ENCODE data around the gene PDIK1L. TPM values are rescaled to one million over a fixed set of nuclear protein-coding genes. Genes with fewer than 3 reads are reported as not detected.

The PDIK1L gene
- polyA plus RNA-seq = 10 to 100 TPM in 1 of 4 donors, 1 to 10 TPM in 3; 3.2 to 13.9 (median 5.3) TPM
- long read RNA-seq, donor 1 = 0 reads
- long read RNA-seq, donor 2, partial matches to known transcripts = 0 of 1 reads
- long read RNA-seq, donor 2, other reads (novel, unspliced or antisense) = 0 of 1 reads
- long read RNA-seq, donor 3, full-length matches to known transcripts = 3 of 3 reads
- long read RNA-seq, donor 3, partial matches to known transcripts = 0 of 3 reads
- long read RNA-seq, donor 3, other reads (novel, unspliced or antisense) = 0 of 3 reads
- long read RNA-seq, donor 4 = 0 reads
- long read RNA-seq, donor 5, partial matches to known transcripts = 0 of 2 reads
- long read RNA-seq, donor 5, other reads (novel, unspliced or antisense) = 0 of 2 reads
- long read RNA-seq, donor 6, full-length matches to known transcripts = 2 of 2 reads
- long read RNA-seq, donor 6, partial matches to known transcripts = 0 of 2 reads
- long read RNA-seq, donor 6, other reads (novel, unspliced or antisense) = 0 of 2 reads
- long read RNA-seq, donor 7 = 0 reads
- long read RNA-seq, donor 8 = 0 reads
- long read RNA-seq, donor 9, full-length matches to known transcripts = 3 of 3 reads
- long read RNA-seq, donor 9, partial matches to known transcripts = 0 of 3 reads
- long read RNA-seq, donor 9, other reads (novel, unspliced or antisense) = 0 of 3 reads
- long read RNA-seq, donor 10, full-length matches to known transcripts = 4 of 4 reads
- long read RNA-seq, donor 10, partial matches to known transcripts = 0 of 4 reads
- long read RNA-seq, donor 10, other reads (novel, unspliced or antisense) = 0 of 4 reads

DNA sequence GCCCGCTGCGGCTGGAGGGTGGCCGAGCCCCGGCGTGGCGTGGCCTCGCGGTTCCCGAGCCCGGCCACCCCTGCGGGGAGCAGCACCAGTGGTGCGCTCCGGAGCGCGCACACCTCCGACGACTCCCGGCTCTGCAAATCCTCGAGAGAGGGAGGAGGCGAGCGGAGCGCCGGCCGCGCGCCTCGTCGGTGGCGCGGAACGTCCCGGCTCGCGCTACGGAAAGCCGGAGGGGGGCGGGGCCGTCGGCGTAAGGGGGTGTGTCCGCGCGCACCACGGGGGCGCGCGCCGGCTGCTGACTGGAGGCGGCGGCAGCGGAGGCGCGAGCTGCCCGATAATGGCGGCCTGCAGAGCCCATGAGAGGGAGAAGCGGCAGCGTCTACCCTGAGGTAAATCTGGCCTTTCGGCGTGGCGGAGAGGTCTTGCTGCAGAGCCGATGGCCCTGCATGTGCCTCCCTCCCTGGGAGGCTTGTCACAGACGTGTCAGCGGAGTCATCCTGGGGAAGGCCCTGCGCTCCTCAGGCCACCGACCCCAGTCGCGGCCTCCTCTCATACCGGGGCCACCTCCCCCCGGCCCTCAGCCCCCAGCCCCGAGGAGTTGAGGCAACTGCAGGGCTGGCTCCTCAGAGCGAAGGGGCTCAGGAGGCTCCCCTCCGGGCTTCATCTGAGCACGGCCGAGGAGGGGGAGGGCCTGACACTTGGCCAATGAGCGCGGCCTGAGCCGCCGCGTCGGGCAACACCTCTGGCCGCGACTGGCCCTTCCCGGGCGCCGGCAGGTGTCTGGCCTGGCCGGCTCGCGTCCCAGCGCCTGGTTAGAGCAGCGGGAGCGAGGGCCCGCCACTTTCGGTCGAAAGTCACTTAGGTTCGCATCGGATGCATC, at the start of gene PDIK1L:
Gene PDIK1L, plus strand, starts transcription at position 295 of the 877 bp plus-strand sequence. CDS start 2,485 bp downstream, outside the sequence.
- no peaks in the 10 kb centered on the region for H3K27me3 ChIP-seq (ENCODE audit: control insufficient read depth in 3 of 3, insufficient read depth in 3 of 3, low read length in 3 of 3)
- 0 to 1% (median 0%) methylated on average over 59 to 96 of the region's 96 CpGs for WGBS, 3 donors
- peaks cover 0 to 12% (median 0%) of the 10 kb centered on the region in 3 donors for H3K36me3 ChIP-seq (ENCODE audit: control insufficient read depth in 3 of 3, insufficient read depth in 2 of 3, low read depth in 1 of 3, low read length in 3 of 3)
- peak within 1 kb of the TSS; percentile 93 to 98 (median 95) for H3K27ac ChIP-seq (ENCODE audit: low read depth in 1 of 3, low read length in 2 of 3)
- FAIRE-seq = no peak
- peaks cover 3 to 14% (median 4%) of the 10 kb centered on the region in 3 donors for H3K4me1 ChIP-seq (ENCODE audit: control insufficient read depth in 3 of 3, insufficient read depth in 2 of 3, low read depth in 1 of 3, low read length in 2 of 3)
- H3K9me3 ChIP-seq (ENCODE audit: control insufficient read depth in 2 of 2, insufficient read depth in 1 of 2, low read depth in 1 of 2, low read length in 1 of 2) = no peaks in the 10 kb centered on the region
- peak within 1 kb of the TSS; percentile 91 to 99 (median 96) for H3K4me3 ChIP-seq (ENCODE audit: low read depth in 1 of 3, low read length in 3 of 3)
- DNase-seq = peak; percentile 94 to 99

DNA sequence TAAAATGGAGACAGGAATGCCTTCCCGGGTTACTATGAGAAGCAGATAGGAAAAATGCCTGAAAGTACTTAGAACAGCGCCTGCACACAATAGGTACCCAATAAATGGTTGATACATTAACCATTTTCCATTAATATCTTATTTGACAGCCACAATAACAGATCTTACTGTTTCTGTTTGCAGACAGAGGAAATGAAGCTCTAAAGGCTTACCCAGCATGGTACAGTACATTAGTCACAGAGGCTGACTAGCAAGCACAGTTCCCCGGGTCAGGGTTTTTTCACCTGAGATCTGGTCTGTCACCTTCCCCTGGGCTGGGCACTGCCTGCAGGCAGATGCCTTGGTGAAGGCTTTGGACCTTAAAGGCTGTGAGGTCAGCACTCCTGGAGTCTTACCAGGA, 47.1 kb upstream of the PDIK1L start:
- FAIRE-seq (no peak), DNase-seq (no peak)
- Histone ChIP-seq H3K27ac (ENCODE audit: low read depth in 1 of 3, low read length in 2 of 3) (no peak overlapping the region), H3K36me3 (ENCODE audit: control insufficient read depth in 3 of 3, insufficient read depth in 2 of 3, low read depth in 1 of 3, low read length in 3 of 3) (no peaks in the 10 kb centered on the region), H3K27me3 (ENCODE audit: control insufficient read depth in 3 of 3, insufficient read depth in 3 of 3, low read length in 3 of 3) (no peaks in the 10 kb centered on the region), H3K4me1 (ENCODE audit: control insufficient read depth in 3 of 3, insufficient read depth in 2 of 3, low read depth in 1 of 3, low read length in 2 of 3) (peaks cover 0 to 14% (median 0%) of the 10 kb centered on the region in 3 donors), H3K4me3 (ENCODE audit: low read depth in 1 of 3, low read length in 3 of 3) (no peak overlapping the region), H3K9me3 (ENCODE audit: control insufficient read depth in 2 of 2, insufficient read depth in 1 of 2, low read depth in 1 of 2, low read length in 1 of 2) (no peaks in the 10 kb centered on the region)
- 33 to 55% (median 46%) methylated on average over 3 of the region's 3 CpGs for WGBS, 3 donors

- peaks cover 0 to 14% (median 0%) of the 10 kb centered on the region in 3 donors for H3K4me1 ChIP-seq (ENCODE audit: control insufficient read depth in 3 of 3, insufficient read depth in 2 of 3, low read depth in 1 of 3, low read length in 2 of 3)
- no peaks in the 10 kb centered on the region for H3K27me3 ChIP-seq (ENCODE audit: control insufficient read depth in 3 of 3, insufficient read depth in 3 of 3, low read length in 3 of 3)
- 75 to 81% (median 78%) methylated on average over 13 to 15 of the region's 15 CpGs for WGBS, 3 donors
- FAIRE-seq (no peak), DNase-seq (no peak)
- H3K9me3 ChIP-seq (ENCODE audit: control insufficient read depth in 2 of 2, insufficient read depth in 1 of 2, low read depth in 1 of 2, low read length in 1 of 2) = no peaks in the 10 kb centered on the region
- H3K4me3 ChIP-seq (ENCODE audit: low read depth in 1 of 3, low read length in 3 of 3) = no peak overlapping the region
- no peak overlapping the region for H3K27ac ChIP-seq (ENCODE audit: low read depth in 1 of 3, low read length in 2 of 3)
- no peaks in the 10 kb centered on the region for H3K36me3 ChIP-seq (ENCODE audit: control insufficient read depth in 3 of 3, insufficient read depth in 2 of 3, low read depth in 1 of 3, low read length in 3 of 3)
These were observed 45.5 kb upstream of the PDIK1L start for GRCh38 chr1:26066160-26066559.

DNA sequence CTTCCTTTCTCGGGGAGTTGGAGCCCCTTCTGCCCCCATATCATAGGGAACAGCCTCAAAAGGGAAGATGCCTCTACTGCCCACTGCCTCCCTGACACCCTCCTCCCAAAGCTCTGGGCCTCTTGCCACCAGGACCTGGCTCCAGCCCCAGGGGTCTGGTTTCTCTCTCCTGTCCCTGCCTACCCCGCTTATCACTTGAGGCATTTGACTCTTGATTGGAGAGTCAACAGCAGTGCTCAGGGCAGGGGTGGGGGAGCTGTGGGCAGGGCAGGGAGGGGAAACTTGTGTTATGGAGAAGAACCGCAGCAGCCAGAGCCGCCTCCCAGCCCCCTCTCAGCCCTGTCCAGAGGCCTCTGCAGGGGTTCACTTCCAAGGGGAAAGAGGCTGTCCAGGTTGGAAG, 44.8 kb upstream of the PDIK1L start:
- DNase-seq (no peak), FAIRE-seq (no peak)
- H3K4me1 ChIP-seq (ENCODE audit: control insufficient read depth in 3 of 3, insufficient read depth in 2 of 3, low read depth in 1 of 3, low read length in 2 of 3) = peaks cover 0 to 14% (median 0%) of the 10 kb centered on the region in 3 donors
- H3K4me3 ChIP-seq (ENCODE audit: low read depth in 1 of 3, low read length in 3 of 3) = no peak overlapping the region
- H3K36me3 ChIP-seq (ENCODE audit: control insufficient read depth in 3 of 3, insufficient read depth in 2 of 3, low read depth in 1 of 3, low read length in 3 of 3) = no peaks in the 10 kb centered on the region
- 57 to 81% (median 58%) methylated on average over 4 of the region's 4 CpGs for WGBS, 3 donors
- H3K27ac ChIP-seq (ENCODE audit: low read depth in 1 of 3, low read length in 2 of 3) = no peak overlapping the region
- H3K9me3 ChIP-seq (ENCODE audit: control insufficient read depth in 2 of 2, insufficient read depth in 1 of 2, low read depth in 1 of 2, low read length in 1 of 2) = no peaks in the 10 kb centered on the region
- H3K27me3 ChIP-seq (ENCODE audit: control insufficient read depth in 3 of 3, insufficient read depth in 3 of 3, low read length in 3 of 3) = no peaks in the 10 kb centered on the region

- no peak within 1 kb of the TSS for H3K27ac ChIP-seq (ENCODE audit: low read depth in 1 of 3, low read length in 2 of 3)
- no peaks in the 10 kb centered on the region for H3K9me3 ChIP-seq (ENCODE audit: control insufficient read depth in 2 of 2, insufficient read depth in 1 of 2, low read depth in 1 of 2, low read length in 1 of 2)
- H3K27me3 ChIP-seq (ENCODE audit: control insufficient read depth in 3 of 3, insufficient read depth in 3 of 3, low read length in 3 of 3) = no peaks in the 10 kb centered on the region
- H3K4me3 ChIP-seq (ENCODE audit: low read depth in 1 of 3, low read length in 3 of 3) = no peak within 1 kb of the TSS
- H3K36me3 ChIP-seq (ENCODE audit: control insufficient read depth in 3 of 3, insufficient read depth in 2 of 3, low read depth in 1 of 3, low read length in 3 of 3) = no peaks in the 10 kb centered on the region
- peaks cover 0 to 18% (median 0%) of the 10 kb centered on the region in 3 donors for H3K4me1 ChIP-seq (ENCODE audit: control insufficient read depth in 3 of 3, insufficient read depth in 2 of 3, low read depth in 1 of 3, low read length in 2 of 3)
- FAIRE-seq (no peak), DNase-seq (no peak)
- 64 to 71% (median 71%) methylated on average over 9 of the region's 9 CpGs for WGBS, 3 donors
These were observed 44.2 kb upstream of the PDIK1L start, which contains the start of gene TRIM63 for GRCh38 chr1:26067432-26067911. Gene TRIM63 (minus strand): TSS chr1:26067630. CDS start chr1:26067494, 136 bp downstream.

DNA sequence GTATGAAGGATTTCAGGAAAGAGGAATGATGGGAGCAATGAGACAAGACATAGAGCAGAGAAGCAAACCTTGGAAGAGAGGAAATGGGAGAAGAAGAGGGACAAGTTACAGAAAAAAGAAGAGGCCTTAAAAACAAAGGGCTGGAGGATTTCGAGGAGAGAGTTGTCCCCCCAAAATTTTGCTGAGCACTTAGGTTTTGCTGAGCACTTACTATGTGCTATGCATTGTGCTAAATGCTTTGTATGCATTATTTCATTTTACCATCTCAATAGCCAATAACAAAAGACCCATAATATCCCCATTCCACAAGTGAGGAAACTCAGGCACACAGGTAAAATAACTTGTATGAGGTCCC, 41.7 kb upstream of the PDIK1L start:
- Histone ChIP-seq H3K36me3 (ENCODE audit: control insufficient read depth in 3 of 3, insufficient read depth in 2 of 3, low read depth in 1 of 3, low read length in 3 of 3) (no peaks in the 10 kb centered on the region), H3K4me3 (ENCODE audit: low read depth in 1 of 3, low read length in 3 of 3) (no peak overlapping the region), H3K4me1 (ENCODE audit: control insufficient read depth in 3 of 3, insufficient read depth in 2 of 3, low read depth in 1 of 3, low read length in 2 of 3) (peaks cover 0 to 19% (median 0%) of the 10 kb centered on the region in 3 donors), H3K9me3 (ENCODE audit: control insufficient read depth in 2 of 2, insufficient read depth in 1 of 2, low read depth in 1 of 2, low read length in 1 of 2) (no peaks in the 10 kb centered on the region), H3K27ac (ENCODE audit: low read depth in 1 of 3, low read length in 2 of 3) (no peak overlapping the region), H3K27me3 (ENCODE audit: control insufficient read depth in 3 of 3, insufficient read depth in 3 of 3, low read length in 3 of 3) (no peaks in the 10 kb centered on the region)
- no peak for DNase-seq
- FAIRE-seq = no peak
- WGBS, 3 donors = 84 to 90% (median 90%) methylated on average over 1 of the region's 1 CpG

DNA sequence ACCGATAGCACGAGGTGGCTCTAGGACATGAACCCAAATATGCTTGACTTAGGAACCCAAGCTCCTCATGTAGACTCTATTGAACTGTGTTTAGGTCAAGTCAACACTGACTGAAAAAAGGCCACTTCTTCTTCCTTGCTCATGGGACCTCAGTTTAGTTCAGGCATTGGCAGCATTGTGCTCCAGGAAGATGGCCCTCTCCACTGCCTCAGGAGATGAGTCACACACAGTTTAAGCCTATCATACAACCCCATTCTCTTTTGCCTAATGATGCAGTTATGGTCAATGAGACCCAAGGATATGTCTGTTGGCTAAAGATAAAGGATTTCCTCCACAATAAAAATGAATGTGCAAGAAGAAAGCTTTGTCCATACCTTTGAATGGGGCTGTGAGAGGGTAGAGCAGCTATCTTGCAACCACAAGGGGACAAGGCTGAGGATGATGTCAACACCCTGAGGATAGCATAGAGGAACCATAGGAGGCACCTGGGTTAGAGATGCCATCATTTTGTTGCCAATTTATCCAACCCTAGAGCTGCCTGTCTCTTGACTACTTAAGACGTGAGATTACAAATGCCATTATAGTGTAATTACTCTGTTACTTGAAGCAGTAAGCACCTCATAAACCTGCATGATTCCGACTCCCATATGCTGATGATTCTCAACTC, 41.2 kb upstream of the PDIK1L start:
- H3K9me3 ChIP-seq (ENCODE audit: control insufficient read depth in 2 of 2, insufficient read depth in 1 of 2, low read depth in 1 of 2, low read length in 1 of 2) = no peaks in the 10 kb centered on the region
- WGBS, 3 donors = 85 to 96% (median 91%) methylated on average over 4 of the region's 4 CpGs
- H3K27me3 ChIP-seq (ENCODE audit: control insufficient read depth in 3 of 3, insufficient read depth in 3 of 3, low read length in 3 of 3) = no peaks in the 10 kb centered on the region
- H3K36me3 ChIP-seq (ENCODE audit: control insufficient read depth in 3 of 3, insufficient read depth in 2 of 3, low read depth in 1 of 3, low read length in 3 of 3) = no peaks in the 10 kb centered on the region
- H3K4me3 ChIP-seq (ENCODE audit: low read depth in 1 of 3, low read length in 3 of 3) = no peak overlapping the region
- H3K4me1 ChIP-seq (ENCODE audit: control insufficient read depth in 3 of 3, insufficient read depth in 2 of 3, low read depth in 1 of 3, low read length in 2 of 3) = peaks cover 0 to 20% (median 0%) of the 10 kb centered on the region in 3 donors
- no peak for FAIRE-seq
- no peak for DNase-seq
- H3K27ac ChIP-seq (ENCODE audit: low read depth in 1 of 3, low read length in 2 of 3) = no peak overlapping the region
